GM21515 (cell line): ENCODE measurements around the gene CHD1L.
"Not testable (repeated sequence)": the region's sequence is repeated elsewhere in the genome, so short reads cannot be mapped to it uniquely, and the experiment has no call there.

Source experiments
- ATAC-seq: cut with Tn5 transposase; IDR thresholded peaks from one replicate; pipeline ENCODE4 v1.9.1; 2021; ENCODE audit not compliant: unreplicated experiment

CHD1L gene

GRCh38 chr1:147264158-147264768 is 21.8 kb downstream of the CHD1L start:
- ATAC-seq, result no peak

- no peak for ATAC-seq
Measured at GRCh38 chr1:147266381-147266780, 23.9 kb downstream of the CHD1L start.

- ATAC-seq, result no peak
Measured at GRCh38 chr1:147267711-147268110, 25.2 kb downstream of the CHD1L start.

- ATAC-seq, result no peak
Measured at GRCh38 chr1:147270721-147271120, 28.2 kb downstream of the CHD1L start.

GRCh38 chr1:147272042-147272441 is 29.6 kb downstream of the CHD1L start:
- no peak for ATAC-seq

- ATAC-seq, result no peak
Measured at GRCh38 chr1:147273409-147274336, 31.2 kb downstream of the CHD1L start.

- no peak for ATAC-seq
Measured at GRCh38 chr1:147281950-147282349, 39.5 kb downstream of the CHD1L start.

GRCh38 chr1:147283011-147283410 is 40.5 kb downstream of the CHD1L start:
- ATAC-seq, result no peak

GRCh38 chr1:147287133-147287865 is 44.8 kb downstream of the CHD1L start:
- ATAC-seq, result no peak

- no peak for ATAC-seq
Measured at GRCh38 chr1:147292012-147292411, 49.5 kb downstream of the CHD1L start.

GRCh38 chr1:147292631-147293251 is 50.3 kb downstream of the CHD1L start:
- ATAC-seq, result no peak

- ATAC-seq, result no peak
Measured at GRCh38 chr1:147297438-147297837, 55.0 kb downstream of the CHD1L start.

- not testable (repeated sequence) for ATAC-seq
Measured at GRCh38 chr1:147305803-147306202, 63.3 kb downstream of the CHD1L start.

GRCh38 chr1:147316968-147317367 is 74.5 kb downstream of the CHD1L start:
- no peak for ATAC-seq

- ATAC-seq, result not testable (repeated sequence)
Measured at GRCh38 chr1:147326933-147327687, 84.6 kb downstream of the CHD1L start.

GRCh38 chr1:147334292-147334691 is 91.8 kb downstream of the CHD1L start:
- no peak for ATAC-seq

- no peak for ATAC-seq
Measured at GRCh38 chr1:147336291-147336690, 93.8 kb downstream of the CHD1L start.

GRCh38 chr1:147337040-147337630 is 94.7 kb downstream of the CHD1L start:
- ATAC-seq, result no peak

GRCh38 chr1:147338571-147338970 is 96.1 kb downstream of the CHD1L start:
- ATAC-seq, result no peak

GRCh38 chr1:147341246-147341645 is 98.8 kb downstream of the CHD1L start:
- no peak for ATAC-seq
